Measurements from ENCODE around the gene GPRIN3. TPM values are rescaled to one million over a fixed set of nuclear protein-coding genes. Genes with fewer than 3 reads are reported as not detected.

GPRIN3 gene
- total and polyA plus RNA-seq, 3 experiments from 2014 or later = 15.6 to 16.5 (median 16.2) TPM

DNA sequence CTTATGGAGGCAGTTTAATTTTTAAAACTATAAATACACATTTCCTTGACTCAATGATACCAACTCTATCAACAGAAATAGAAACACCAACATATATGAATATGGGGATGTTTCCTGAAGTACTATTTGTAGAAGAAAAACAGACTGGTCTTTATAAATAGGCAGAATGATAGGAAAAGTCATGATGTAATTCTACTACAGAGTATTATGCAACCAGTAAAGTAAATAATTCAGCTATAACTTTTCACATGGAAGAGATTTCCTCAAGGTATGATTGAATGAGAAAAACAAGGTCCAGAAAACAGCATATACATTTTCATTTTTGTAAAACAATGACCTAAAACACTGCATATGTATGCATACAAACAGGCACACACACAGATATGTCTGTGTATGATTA, 56.2 kb downstream of the GPRIN3 start:
- Mint-ChIP-seq H3K27ac (peak overlapping the region in 5 of 8 donors; percentile 2 to 86 (median 58)), H3K4me3 (peak overlapping the region in 1 of 7 donors; percentile 17), H3K36me3 (peaks cover 24 to 41% (median 28%) of the 10 kb centered on the region in 3 donors), H3K27me3 (peaks cover 0 to 2% of the 10 kb centered on the region in 2 donors), H3K4me1 (peaks cover 70 to 90% (median 84%) of the 10 kb centered on the region in 3 donors), H3K9me3 (no peaks in the 10 kb centered on the region)
- Histone ChIP-seq H3K27me3 (ENCODE audit: insufficient read depth, low read length, poor library complexity, severe bottlenecking) (no peaks in the 10 kb centered on the region), H3K4me1 (ENCODE audit: insufficient read depth, low read length) (peaks cover 17% of the 10 kb centered on the region), H3K36me3 (ENCODE audit: insufficient read depth, low read length) (peaks cover 19% of the 10 kb centered on the region), H3K9me3 (ENCODE audit: low read length) (no peaks in the 10 kb centered on the region), H3K4me3 (ENCODE audit: low read length) (no peak overlapping the region), H3K27ac (ENCODE audit: low read depth, low read length) (no peak overlapping the region)
- CTCF ChIA-PET = interaction anchor here (0.8 to 1.2 kb wide), 2 partner anchors 49 to 57 kb away, joined by 3 read pairs; partner anchors contain the start of gene GPRIN3
- POLR2A ChIA-PET = interaction anchor here (0.9 kb wide), 1 partner anchor 57 kb away, joined by 3 read pairs; no protein-coding TSS in a partner anchor
- no peak for DNase-seq

DNA sequence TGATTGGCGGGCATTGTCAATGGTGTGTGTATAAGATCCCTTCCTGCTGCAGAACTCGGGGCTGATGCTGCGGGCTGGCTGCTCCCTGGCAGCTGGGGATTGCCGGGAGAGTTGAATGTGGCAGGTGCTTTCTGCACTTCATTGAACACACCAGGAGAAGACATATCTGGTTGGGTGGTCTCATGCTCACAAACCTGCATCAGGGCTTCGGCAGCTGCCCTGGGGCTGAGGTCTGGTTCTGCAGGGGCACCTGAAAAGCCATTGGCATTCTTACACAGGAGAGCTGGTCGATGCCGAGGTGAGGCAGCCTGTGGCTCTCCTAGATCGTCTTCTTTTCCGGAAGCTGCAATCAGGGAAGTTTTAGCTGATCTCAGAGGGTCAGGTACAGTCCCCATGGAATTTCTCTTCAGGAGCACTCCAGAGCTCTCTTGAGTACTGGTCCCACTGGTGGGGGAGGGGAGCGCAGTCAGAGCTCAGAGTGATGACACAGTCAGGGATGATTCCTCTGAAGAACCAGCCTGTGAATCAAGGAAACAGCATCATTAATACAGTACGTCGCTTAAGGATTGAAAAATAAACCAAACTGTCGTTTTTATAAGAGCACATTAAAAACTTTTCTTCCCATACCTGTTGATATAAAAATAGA, 57.8 kb downstream of the GPRIN3 start:
- Histone ChIP-seq H3K4me1 (ENCODE audit: insufficient read depth, low read length) (peaks cover 3% of the 10 kb centered on the region), H3K4me3 (ENCODE audit: low read length) (no peak overlapping the region), H3K9me3 (ENCODE audit: low read length) (no peaks in the 10 kb centered on the region), H3K36me3 (ENCODE audit: insufficient read depth, low read length) (peaks cover 19% of the 10 kb centered on the region), H3K27me3 (ENCODE audit: insufficient read depth, low read length, poor library complexity, severe bottlenecking) (no peaks in the 10 kb centered on the region), H3K27ac (ENCODE audit: low read depth, low read length) (no peak overlapping the region)
- POLR2A ChIA-PET = no interaction called here
- CTCF ChIA-PET = no interaction called here
- H3K9me3 Mint-ChIP-seq = no peaks in the 10 kb centered on the region
- no peak for DNase-seq
- no peaks in the 10 kb centered on the region for H3K27me3 Mint-ChIP-seq
- H3K4me3 Mint-ChIP-seq = no peak overlapping the region
- H3K36me3 Mint-ChIP-seq = peaks cover 24 to 50% (median 32%) of the 10 kb centered on the region in 3 donors
- H3K4me1 Mint-ChIP-seq = peaks cover 68 to 90% (median 84%) of the 10 kb centered on the region in 3 donors
- H3K27ac Mint-ChIP-seq = peak overlapping the region in 7 of 8 donors; percentile 8 to 80 (median 28)

DNA sequence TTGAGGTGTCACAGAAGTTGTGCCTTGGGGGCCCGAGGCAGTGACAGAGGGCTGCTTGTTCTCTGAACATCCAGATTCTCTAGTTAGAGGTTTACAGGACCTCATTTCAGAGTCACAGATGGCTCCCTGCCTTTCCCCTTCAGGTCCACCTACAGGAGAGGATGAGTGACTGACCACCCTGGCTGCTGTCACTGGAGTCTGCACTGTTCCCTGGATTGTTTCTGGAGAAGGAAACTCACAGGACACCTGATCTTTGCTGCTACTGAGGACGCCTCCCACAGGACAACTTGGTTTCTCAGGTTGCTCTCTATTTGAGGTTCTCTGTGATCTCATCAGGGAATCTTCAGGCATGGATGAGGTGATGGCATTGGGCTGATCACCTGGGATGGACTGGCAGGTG, 58.3 kb downstream of the GPRIN3 start:
- ChIA-PET CTCF (no interaction called here), POLR2A (no interaction called here)
- peaks cover 20 to 51% (median 30%) of the 10 kb centered on the region in 3 donors for H3K36me3 Mint-ChIP-seq
- peak overlapping the region in 1 of 7 donors; percentile 13 for H3K4me3 Mint-ChIP-seq
- H3K27ac Mint-ChIP-seq = peak overlapping the region in 5 of 8 donors; percentile 8 to 36 (median 26)
- Histone ChIP-seq H3K27me3 (ENCODE audit: insufficient read depth, low read length, poor library complexity, severe bottlenecking) (no peaks in the 10 kb centered on the region), H3K4me3 (ENCODE audit: low read length) (no peak overlapping the region), H3K4me1 (ENCODE audit: insufficient read depth, low read length) (peaks cover under 1% of the 10 kb centered on the region), H3K27ac (ENCODE audit: low read depth, low read length) (no peak overlapping the region), H3K9me3 (ENCODE audit: low read length) (no peaks in the 10 kb centered on the region), H3K36me3 (ENCODE audit: insufficient read depth, low read length) (peaks cover 19% of the 10 kb centered on the region)
- H3K9me3 Mint-ChIP-seq = no peaks in the 10 kb centered on the region
- H3K27me3 Mint-ChIP-seq = no peaks in the 10 kb centered on the region
- DNase-seq = no peak
- H3K4me1 Mint-ChIP-seq = peaks cover 70 to 90% (median 84%) of the 10 kb centered on the region in 3 donors

DNA sequence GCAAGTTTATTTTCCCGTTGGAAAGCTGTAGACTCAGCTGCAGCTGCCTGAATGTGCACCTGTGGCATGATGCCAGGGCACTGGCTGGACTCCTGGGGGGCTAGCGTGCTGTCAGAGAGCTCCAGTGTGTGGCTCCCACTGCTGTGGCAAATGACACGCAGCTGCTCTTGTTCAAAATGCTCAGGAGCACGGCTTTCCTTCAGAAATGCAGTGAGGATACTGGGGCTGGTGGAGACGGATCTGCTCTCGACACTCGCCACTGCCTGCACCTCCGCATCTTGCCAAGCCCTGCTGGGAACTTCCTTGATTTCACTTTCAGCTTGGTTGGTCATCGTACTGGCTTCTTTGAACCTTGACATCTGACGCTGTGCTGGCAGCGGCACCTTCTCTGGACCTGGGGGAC, 58.7 kb downstream of the GPRIN3 start:
- ChIA-PET POLR2A (no interaction called here), CTCF (interaction anchor here (0.7 to 1.9 kb wide), 2 partner anchors 9 to 39 kb away, joined by 3 to 9 read pairs; no protein-coding TSS in a partner anchor)
- Histone ChIP-seq H3K4me3 (ENCODE audit: low read length) (no peak overlapping the region), H3K27ac (ENCODE audit: low read depth, low read length) (no peak overlapping the region), H3K27me3 (ENCODE audit: insufficient read depth, low read length, poor library complexity, severe bottlenecking) (no peaks in the 10 kb centered on the region), H3K4me1 (ENCODE audit: insufficient read depth, low read length) (peaks cover 5% of the 10 kb centered on the region), H3K36me3 (ENCODE audit: insufficient read depth, low read length) (peaks cover 19% of the 10 kb centered on the region), H3K9me3 (ENCODE audit: low read length) (no peaks in the 10 kb centered on the region)
- no peak for DNase-seq
- Mint-ChIP-seq H3K4me3 (peak overlapping the region in 1 of 7 donors; percentile 32), H3K36me3 (peaks cover 20 to 51% (median 25%) of the 10 kb centered on the region in 3 donors), H3K27me3 (no peaks in the 10 kb centered on the region), H3K9me3 (no peaks in the 10 kb centered on the region), H3K4me1 (peaks cover 70 to 90% (median 84%) of the 10 kb centered on the region in 3 donors), H3K27ac (peak overlapping the region in 2 of 8 donors; percentile 17 to 65)

DNA sequence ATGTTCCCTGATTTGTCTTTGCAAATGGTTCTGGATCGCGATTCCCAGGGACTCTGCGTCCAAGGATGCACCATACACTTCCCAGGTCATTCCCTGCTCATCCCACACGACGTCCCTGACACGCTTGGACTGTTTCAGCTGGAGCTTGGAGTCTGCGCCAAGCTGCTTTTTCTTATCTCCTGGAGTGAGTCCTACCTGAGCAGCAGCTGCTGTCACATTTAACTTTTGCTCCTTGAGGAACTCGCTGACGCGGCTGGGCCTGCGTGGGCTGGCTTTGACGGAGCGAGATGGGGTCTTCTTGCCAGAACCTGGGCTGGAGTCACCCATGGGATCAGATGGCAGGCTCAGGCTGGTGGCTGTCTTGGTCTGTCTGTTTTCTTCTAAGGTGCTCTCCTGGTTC, 59.6 kb downstream of the GPRIN3 start:
- H3K4me3 Mint-ChIP-seq = no peak overlapping the region
- H3K27ac Mint-ChIP-seq = peak overlapping the region in 4 of 8 donors; percentile 18 to 55 (median 31)
- DNase-seq = no peak
- ChIA-PET POLR2A (no interaction called here), CTCF (interaction anchor here (1.9 kb wide), 1 partner anchor 10 kb away, joined by 9 read pairs; no protein-coding TSS in a partner anchor)
- H3K4me1 ChIP-seq (ENCODE audit: insufficient read depth, low read length) = peaks cover 13% of the 10 kb centered on the region
- H3K36me3 ChIP-seq (ENCODE audit: insufficient read depth, low read length) = peaks cover 19% of the 10 kb centered on the region
- no peaks in the 10 kb centered on the region for H3K9me3 Mint-ChIP-seq
- no peaks in the 10 kb centered on the region for H3K9me3 ChIP-seq (ENCODE audit: low read length)
- H3K27me3 ChIP-seq (ENCODE audit: insufficient read depth, low read length, poor library complexity, severe bottlenecking) = no peaks in the 10 kb centered on the region
- H3K27me3 Mint-ChIP-seq = no peaks in the 10 kb centered on the region
- H3K27ac ChIP-seq (ENCODE audit: low read depth, low read length) = no peak overlapping the region
- H3K36me3 Mint-ChIP-seq = peaks cover 20 to 54% (median 25%) of the 10 kb centered on the region in 3 donors
- H3K4me1 Mint-ChIP-seq = peaks cover 71 to 90% (median 84%) of the 10 kb centered on the region in 3 donors
- H3K4me3 ChIP-seq (ENCODE audit: low read length) = no peak overlapping the region

DNA sequence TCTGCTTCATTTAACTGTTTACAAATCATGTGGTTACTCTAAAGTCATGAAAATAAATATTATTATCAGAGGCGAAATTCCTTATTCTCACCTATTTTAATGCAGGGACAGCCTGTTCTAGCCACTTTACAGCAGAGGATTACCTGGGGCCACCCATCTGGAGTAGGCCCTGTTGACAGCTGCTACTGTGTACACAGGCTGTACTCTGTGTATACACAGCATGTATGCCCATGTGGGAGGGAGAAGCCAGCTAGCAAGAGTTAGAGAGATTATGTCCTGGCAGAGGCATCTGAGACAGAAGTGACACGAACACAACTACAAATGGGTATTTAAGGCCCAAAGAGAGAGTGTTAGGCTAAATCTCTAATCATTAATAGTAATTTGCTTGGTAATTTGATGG, 62.1 kb downstream of the GPRIN3 start:
- Mint-ChIP-seq H3K4me1 (peaks cover 66 to 89% (median 78%) of the 10 kb centered on the region in 3 donors), H3K36me3 (peaks cover 20 to 64% (median 29%) of the 10 kb centered on the region in 3 donors), H3K27me3 (no peaks in the 10 kb centered on the region), H3K27ac (peak overlapping the region in 7 of 8 donors; percentile 52 to 92 (median 78)), H3K4me3 (peak overlapping the region in 2 of 7 donors; percentile 28 to 50), H3K9me3 (no peaks in the 10 kb centered on the region)
- H3K27me3 ChIP-seq (ENCODE audit: insufficient read depth, low read length, poor library complexity, severe bottlenecking) = no peaks in the 10 kb centered on the region
- H3K36me3 ChIP-seq (ENCODE audit: insufficient read depth, low read length) = peaks cover 19% of the 10 kb centered on the region
- H3K27ac ChIP-seq (ENCODE audit: low read depth, low read length) = no peak overlapping the region
- POLR2A ChIA-PET = no interaction called here
- CTCF ChIA-PET = interaction anchor here (0.9 to 1.0 kb wide), 2 partner anchors 49 to 53 kb away, joined by 3 read pairs; no protein-coding TSS in a partner anchor
- H3K4me1 ChIP-seq (ENCODE audit: insufficient read depth, low read length) = peaks cover 13% of the 10 kb centered on the region
- no peak for DNase-seq
- no peak overlapping the region for H3K4me3 ChIP-seq (ENCODE audit: low read length)
- no peaks in the 10 kb centered on the region for H3K9me3 ChIP-seq (ENCODE audit: low read length)

DNA sequence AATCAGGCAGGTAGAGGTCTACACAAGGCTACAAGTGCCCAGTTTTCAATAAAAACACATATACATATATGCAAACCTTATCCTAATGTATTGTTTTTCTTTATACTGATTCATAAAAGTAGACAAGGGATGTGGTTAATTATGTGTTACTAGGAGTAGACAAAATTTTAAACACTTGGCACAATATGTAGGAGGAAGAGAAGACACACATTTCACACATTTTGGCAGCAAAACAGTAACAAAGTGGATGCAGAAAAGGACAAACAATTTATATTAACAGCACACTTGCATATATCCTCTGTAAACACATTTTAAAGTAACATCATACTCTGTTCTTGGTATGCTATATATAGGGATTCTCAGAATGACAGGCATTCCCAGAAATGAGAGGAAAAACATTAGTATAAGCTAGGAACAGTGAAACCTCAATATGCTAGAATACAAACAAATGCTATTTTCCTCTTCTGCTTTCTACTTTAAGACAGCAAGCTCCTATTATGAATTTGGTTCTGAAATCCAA, 63.8 kb downstream of the GPRIN3 start:
- CTCF ChIA-PET = interaction anchor here (1.3 to 1.6 kb wide), 2 partner anchors 17 to 56 kb away, joined by 3 to 4 read pairs; no protein-coding TSS in a partner anchor
- Mint-ChIP-seq H3K4me1 (peaks cover 61 to 80% (median 70%) of the 10 kb centered on the region in 3 donors), H3K4me3 (peak overlapping the region in 6 of 7 donors; percentile 2 to 35 (median 10)), H3K36me3 (peaks cover 10 to 51% (median 20%) of the 10 kb centered on the region in 3 donors), H3K27ac (peak overlapping the region; percentile 52 to 95 (median 84)), H3K9me3 (no peaks in the 10 kb centered on the region), H3K27me3 (no peaks in the 10 kb centered on the region)
- DNase-seq = no peak
- Histone ChIP-seq H3K4me3 (ENCODE audit: low read length) (no peak overlapping the region), H3K36me3 (ENCODE audit: insufficient read depth, low read length) (peaks cover 16% of the 10 kb centered on the region), H3K9me3 (ENCODE audit: low read length) (no peaks in the 10 kb centered on the region), H3K27me3 (ENCODE audit: insufficient read depth, low read length, poor library complexity, severe bottlenecking) (no peaks in the 10 kb centered on the region), H3K27ac (ENCODE audit: low read depth, low read length) (no peak overlapping the region), H3K4me1 (ENCODE audit: insufficient read depth, low read length) (peaks cover 13% of the 10 kb centered on the region)
- POLR2A ChIA-PET = no interaction called here

Data from CD8-positive, alpha-beta memory T cell (primary cell).